HG02623 (cell line): ENCODE results near the gene MPC1L.

Source experiments
- ATAC-seq: cut with Tn5 transposase; IDR thresholded peaks from one replicate; pipeline ENCODE4 v1.9.1; 2021; ENCODE audit warnings: moderate library complexity; ENCODE audit not compliant: unreplicated experiment

MPC1L gene

DNA sequence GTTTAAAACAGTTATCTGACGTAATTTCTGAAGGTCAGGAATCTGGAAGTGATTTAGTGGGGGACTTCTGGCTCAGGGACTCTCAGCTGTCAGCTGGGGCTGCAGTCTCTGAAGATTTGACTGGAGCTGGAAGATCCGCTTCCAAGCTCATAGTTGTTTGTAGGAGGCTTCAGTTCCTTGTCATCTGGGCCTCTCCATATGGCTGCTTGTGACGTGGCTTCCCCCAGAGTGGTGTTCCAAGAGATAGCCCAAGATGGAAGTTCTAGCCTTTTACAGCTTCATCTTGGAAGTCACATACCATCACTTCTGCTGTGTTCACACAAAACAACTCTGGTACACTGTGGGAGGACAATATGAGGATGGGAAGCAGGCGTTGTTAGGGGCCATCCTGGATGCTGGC is 2.1 kb downstream of the MPC1L start:
- no peak for ATAC-seq

- ATAC-seq, result no peak
Observed at GRCh38 chrX:40628506-40628905, 5.3 kb downstream of the MPC1L start.

DNA sequence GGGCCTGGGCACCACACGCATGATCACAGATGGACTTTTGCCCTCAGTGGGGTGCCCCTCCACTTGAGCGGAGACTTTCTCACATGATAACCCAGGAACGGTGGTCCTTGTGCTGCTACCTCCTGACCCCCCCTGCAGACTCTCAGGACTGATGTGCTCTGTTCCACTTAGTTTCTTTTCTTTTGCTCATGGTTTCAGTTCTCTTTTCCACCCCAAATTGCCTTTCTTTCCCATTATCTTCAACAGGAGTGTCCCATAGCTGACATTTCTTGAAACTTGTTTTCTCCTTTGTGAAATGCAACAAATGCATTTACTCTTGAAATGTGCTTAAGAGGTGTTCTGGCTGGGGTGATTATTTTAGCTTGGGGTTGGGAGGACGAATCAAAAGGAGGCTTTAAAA is 9.0 kb downstream of the MPC1L start:
- ATAC-seq, result no peak

- no peak for ATAC-seq
Observed at GRCh38 chrX:40637687-40638086, 14.5 kb downstream of the MPC1L start.

DNA sequence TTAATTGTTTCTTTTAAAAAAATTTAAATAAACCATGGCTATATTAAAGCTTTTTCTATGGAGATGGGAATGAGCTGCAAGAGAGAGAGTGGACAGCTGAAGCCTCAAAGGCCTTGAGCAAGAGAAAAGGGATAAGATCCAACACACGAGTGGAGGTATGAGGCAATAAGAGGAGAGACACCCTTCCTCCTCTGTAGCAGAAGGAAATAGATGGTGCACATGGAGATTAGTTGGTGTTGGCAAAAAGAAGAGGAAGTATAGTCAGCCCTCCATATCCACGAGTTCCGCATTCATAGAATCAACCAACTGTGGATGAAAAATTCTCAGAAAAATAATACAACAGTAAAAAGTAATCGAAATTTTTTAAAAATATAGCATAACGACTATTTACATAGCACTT is 20.9 kb downstream of the MPC1L start:
- ATAC-seq, result no peak

DNA sequence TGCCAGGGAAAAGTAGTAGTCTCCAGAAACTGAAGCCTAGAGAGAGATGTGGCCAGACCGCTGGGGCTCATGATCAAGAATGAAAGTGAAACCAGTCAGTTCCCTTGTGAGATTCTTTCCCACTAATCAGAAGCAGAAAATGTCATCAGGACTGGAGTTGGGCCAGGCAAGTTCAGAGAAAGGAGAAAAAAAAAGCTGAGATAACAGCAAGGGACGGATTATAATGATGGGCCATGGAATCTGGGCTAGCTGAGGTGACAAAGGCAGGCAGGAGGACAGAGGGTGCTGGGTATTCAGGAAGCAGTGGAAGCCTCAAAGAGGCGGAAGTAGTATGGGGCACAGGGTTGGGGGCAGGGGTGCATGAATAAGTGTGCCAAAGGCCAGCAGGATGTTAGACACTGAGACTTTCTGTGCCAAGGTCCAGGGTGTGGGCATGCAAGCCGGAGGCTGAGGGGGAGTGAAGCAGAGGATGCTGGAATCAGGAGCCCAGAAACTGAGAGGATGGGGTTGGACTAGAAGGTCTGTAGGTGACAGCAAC is 21.7 kb downstream of the MPC1L start:
- no peak for ATAC-seq

DNA sequence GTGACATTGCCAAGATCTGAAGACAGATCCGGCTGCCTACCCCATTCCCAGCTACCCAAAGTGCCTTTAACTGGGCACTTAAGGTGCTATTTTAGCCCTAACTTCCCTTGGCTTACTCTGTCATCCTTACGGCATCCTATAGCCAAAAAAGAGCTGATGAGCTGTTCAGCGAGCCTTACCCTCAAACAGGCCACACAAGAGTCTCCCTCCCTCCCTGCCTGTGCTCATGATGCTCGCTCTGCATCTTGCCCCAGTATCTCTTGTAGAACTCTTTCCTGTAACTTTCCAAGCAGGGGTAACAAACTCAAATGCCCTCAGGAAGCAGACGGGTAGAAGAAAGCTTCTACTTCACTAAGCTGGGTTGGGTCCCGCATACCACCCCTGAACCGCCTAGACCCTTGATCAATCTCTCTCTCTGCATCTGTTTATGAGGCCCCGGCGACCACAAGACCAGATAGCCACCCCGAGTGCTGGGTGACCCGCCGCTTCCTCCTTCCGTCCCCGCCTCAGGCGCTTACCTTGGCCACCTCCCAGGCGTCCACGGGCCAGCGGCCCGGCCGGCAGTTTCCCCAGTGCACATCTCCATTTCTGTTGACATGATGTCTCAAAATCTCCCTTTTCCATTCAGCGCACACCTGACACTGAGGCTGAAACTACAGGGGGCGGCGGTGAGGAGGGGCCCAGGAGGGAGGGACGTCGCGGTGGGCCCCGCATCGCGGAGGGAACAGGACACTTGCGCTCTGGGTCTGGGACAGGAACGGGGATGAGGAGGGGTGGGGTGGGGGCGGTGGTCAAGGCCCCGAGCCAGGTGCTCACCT is 23.5 kb downstream of the MPC1L start:
- ATAC-seq, result peak; percentile 23

DNA sequence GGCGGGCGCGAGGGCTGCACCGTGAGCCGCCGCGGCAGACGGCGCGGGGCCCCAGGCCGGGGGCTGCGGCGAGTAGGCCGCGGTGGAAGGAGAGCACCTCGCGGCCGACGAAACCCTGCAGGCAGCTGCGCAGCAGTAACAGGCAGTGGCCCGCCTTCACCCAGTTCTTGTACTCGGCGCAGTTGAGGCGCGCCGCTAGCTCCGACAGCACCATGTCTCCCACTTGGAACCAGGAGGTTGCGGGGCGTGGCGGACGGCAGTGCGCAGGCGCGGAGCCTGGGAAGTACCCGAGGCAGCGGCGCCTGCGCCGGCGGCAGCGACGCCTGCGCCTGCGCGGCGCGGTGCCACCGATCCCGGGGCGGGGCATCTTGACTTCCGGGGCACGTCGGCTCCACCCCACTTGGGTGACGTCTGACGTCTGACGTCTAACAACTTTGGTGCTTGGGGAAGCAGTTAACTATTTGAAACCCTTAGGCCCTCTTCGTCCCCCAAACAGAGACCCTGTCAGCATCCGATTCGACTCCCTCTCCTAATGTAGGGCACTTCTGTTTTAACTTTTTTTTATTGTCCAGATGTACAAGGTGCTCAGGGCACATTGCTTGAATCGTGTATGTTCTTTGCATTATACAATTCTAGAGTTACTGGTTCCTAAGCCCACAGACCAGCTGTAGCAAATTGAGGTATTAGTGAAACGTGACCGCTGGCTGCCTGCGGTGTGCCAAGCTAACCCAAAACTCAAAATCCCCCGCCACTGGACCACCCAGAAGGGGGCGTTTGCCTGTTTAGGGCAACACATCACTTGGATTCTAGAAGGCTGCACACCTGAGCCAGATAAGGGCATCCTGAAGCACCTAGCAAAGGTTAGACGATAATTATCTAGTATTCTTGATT is 24.3 kb downstream of the MPC1L start, which contains the start of gene CXorf38:
Gene CXorf38 (minus strand): TSS at position 255 of the 891 bp plus-strand sequence. CDS start 41 bp downstream, at position 214.
- ATAC-seq, result peak; percentile 59

DNA sequence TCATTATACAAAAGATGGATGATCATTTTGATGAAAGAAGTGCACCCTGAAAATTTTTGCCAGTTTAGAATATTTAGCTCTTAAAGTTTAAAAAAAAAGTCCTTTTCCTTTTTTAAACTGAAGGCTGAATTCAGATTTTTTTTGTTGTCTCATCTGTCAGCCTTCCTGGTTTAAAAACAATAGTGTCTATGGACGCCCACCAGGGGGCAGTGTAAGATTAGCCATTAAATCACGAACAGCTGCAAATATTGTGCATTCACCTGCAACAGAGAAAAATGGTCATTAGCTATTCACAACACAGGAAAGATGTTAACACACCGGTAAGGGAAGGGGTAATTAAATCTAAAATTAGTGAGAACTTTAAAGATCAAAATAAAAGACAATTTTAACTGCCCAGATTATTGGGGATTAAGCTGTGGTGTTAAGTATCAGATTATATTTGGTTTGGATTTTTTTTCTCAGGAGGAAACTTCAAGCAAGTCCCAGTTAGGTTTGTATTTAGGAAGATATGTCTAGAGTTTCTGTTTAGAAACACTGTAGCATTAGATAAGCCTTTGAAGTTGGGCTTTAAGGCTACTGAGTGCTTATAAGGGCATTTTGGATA is 28.5 kb downstream of the MPC1L start:
- no peak for ATAC-seq

- no peak for ATAC-seq
Observed at GRCh38 chrX:40652664-40653063, 29.4 kb downstream of the MPC1L start.

DNA sequence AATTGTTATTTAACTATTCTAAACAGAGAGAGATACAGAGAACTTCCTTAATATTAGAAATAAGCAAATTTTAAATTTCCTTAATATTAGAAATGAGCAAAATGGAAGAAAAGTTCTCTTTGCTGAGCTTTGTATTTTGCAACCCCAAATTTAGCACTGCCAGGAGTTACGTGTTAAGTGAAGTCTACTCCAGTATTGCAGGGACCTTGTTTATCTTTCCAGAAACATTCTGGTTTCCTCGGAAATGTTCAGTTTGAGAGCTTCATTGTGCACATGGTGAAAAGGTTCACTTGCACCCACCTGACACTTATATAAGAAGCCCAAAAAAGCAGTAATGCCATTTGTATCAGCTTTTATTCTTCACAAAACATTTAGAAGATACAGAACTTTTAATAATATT is 30.3 kb downstream of the MPC1L start:
- ATAC-seq, result no peak

GRCh38 chrX:40660381-40660780 is 37.2 kb downstream of the MPC1L start:
- no peak for ATAC-seq

- ATAC-seq, result no peak
Observed at GRCh38 chrX:40661489-40661888, 38.3 kb downstream of the MPC1L start.

DNA sequence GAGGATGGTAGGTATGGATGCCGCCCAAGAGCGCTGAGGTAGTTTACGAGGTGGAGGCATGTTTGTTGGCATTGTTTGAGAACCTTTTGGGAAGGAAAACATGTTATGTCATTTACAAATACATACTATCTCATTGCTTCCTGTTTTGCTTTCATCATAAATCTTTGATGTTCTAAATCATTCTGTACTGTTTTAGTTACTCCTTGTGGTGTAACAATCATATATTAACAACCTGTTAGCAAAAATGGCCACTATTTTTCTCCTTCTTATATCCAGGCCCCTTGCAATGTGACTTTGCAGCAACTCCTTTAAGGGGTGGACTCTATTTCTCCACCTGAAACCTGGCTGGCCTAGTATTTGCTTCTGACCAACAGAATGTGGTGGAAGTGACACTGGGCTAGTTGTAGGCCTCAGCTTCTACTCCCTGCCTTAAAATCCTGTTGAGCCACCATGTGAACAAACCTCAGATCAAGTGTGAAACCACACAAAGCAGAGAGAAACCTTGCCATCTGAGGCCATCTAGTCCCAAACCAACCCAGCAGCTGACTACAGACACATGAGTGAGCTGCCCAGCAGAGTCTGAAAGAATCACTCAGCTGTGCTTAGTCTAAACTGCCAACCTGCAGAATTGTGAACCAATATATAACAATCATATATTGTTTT is 40.0 kb downstream of the MPC1L start:
- no peak for ATAC-seq

DNA sequence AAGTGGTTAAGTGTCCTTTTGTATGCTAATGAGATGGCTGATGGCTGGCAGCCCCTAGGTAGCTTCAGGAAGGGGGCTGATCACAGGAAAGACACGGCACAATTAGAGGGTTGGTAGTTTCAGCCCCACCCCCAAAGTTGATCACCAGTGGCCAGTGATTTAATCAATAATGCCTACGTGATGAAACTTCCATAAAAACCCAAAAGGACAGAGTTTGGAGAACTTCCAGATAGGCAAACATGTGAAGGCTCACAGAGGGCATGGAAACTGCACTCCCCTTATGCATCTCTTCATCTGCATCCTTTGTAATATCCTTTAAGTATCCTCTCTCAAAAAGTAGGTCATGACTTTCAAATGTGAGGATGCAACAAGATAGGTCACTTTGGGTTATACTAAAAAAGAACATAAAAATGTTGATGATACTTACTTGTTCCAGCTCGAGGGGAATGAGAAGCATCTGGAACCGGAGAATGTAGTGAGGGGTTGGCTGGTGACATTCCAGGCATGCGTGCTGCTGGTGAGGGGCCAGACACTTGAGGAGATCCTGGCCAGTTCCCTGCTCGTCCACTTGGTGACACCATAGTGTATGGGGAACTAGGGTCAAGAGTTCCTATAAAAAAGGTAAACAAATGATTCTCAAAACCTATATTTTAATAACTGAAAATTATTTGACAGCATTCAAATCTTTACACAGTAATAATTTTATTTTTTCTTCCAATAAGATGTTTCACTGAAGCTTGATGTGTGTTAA is 40.8 kb downstream of the MPC1L start:
- no peak for ATAC-seq

DNA sequence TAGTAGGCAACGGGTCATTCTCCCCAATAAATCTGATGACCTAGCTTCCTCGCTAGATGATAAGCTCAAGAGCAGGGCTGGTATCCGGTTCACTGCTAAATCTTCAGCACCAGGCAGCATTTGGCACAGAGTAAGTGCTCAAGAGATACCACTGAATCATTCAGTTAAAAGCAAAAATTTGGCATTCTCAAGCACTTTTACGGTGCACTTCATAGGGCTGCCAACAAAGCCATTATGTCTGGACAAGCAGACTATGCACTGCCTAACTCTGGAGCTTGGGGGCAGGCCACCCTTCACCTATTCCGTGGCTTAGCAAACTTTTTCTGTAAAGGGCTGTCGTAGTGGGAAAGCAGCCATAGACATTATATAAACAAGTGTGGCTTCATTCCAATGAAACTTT is 47.9 kb downstream of the MPC1L start:
- ATAC-seq, result no peak
